ENCODE measurements around the gene FAM72B.
"Not testable (repeated sequence)": the region's sequence is repeated elsewhere in the genome, so short reads cannot be mapped to it uniquely, and the experiment has no call there.

The FAM72B gene

DNA sequence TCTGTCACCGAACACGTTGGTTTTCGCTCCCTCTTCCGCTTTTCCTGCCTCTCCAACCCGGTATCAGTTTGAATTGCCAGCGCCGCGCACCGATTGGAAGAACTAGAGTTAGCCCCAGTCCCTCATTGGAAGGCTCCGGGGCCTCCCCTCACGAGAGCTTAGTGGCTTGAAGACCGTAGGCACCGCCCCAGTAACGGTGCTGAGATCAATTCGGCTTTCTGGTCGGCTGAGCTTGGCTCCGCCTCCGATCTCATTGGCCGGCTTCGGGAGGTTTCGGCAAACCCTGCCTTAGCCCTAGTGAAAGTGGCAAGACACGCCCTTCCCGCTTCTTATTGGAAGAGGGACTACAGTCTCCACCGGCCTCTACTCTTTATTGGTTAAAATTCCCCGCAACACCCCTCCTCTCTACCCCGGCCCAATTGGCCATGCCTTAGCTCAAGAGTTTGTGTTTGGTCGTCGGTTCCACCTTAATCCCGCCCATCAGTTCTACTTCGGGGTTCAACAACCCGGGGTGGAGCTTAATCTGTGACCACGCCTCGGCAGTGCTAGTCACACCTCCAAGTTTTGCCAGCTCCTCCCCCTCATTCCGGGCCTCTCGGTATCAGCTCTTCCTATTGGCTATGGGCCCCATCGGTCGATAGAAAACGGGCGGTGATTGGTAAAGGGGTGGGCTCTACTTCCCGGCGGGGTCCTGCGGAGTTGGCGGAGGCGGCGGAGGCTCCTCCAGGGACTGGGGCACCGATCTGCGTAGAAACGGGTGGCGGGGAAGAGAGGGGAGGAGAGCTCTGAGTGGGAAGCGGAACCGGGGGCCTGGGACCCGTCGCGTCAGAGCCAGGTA lies at the start of gene FAM72B, which contains the start of gene SRGAP2C:
Gene FAM72B (minus strand): TSS at position 51 of the 838 bp plus-strand sequence. CDS start 851 bp downstream, outside the sequence.
Gene SRGAP2C (plus strand): TSS at position 686 of the 838 bp plus-strand sequence. CDS start 2,472 bp downstream, outside the sequence.
- peak; percentile 94 to 97 for DNase-seq

DNA sequence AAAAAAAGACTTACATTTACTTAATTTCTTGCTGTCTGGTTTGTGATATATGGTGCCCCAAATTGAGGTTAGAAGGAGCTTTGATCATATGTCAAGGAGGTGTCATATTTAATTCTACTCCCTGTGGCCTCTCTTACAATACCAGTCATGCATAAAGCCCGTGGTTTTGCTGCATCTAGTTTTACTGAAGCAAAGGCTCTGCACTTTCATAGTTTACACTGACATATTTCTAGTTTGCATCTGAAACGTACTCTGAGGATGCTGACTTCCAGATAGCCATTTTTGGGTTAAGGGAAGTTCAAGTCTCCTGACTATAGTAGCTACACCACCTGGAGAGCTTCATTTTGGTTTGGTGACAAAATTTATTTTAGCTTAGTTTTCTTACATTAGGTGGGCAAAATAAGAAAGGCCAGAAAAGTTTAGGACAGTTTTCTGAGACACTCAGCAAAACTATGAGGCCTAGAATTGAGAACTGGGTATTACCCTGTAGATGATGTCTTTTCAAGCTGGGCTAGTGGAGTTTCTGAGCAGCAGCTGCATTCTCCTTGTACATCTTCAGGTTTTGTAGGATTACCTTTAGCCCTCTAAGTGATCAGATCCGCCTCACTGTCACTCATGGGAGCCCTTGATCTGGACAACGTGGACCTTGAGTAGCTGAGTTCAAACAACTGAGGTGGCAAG lies 48.4 kb upstream of the FAM72B start:
- DNase-seq, result not testable (repeated sequence)

GRCh38 chr1:121230636-121231035 lies 46.5 kb upstream of the FAM72B start:
- DNase-seq, result not testable (repeated sequence)

- DNase-seq, result not testable (repeated sequence)
Observed at GRCh38 chr1:121227544-121228330, 43.6 kb upstream of the FAM72B start.

DNA sequence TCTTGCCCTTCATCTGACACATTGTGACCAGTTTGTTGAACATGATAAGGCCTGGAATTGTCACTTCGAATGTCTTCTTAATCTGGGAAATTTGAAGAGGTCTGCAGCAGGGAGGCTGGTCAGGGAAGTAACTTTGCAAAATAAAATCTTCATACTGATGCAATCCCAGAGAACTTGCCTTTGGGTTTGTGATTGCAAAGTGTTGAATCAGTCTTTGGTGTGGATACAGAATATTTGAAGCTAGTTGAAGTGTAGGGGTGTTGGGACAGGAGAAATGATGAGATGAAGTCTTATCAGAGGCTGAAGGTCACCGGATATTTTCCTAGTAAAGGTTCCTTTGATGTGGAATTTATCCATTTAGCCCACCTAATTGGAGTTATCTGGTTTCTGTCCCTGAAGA lies 42.8 kb upstream of the FAM72B start:
- DNase-seq, result not testable (repeated sequence)

GRCh38 chr1:121226295-121226904 lies 42.3 kb upstream of the FAM72B start:
- DNase-seq, result not testable (repeated sequence)

- not testable (repeated sequence) for DNase-seq
Observed at GRCh38 chr1:121224714-121225113, 40.6 kb upstream of the FAM72B start.

DNA sequence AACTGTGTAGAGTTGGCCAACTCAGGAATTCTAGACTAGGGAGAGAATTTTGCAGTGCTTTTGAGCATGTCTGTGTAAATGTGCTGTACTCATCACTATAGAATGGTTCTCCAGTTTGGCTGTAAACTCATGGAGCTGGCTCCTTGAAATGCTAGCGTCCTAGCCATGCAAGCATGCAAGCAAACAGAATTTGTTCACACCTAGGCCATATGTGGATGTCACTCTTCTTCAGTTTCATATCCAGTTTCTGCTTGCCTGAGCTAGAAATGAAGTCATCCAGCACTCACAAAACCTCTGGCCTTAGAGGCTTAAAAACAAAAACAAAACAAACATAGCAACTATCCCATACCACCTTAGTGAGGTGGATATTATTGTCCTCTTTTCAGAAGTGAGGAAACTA lies 37.6 kb upstream of the FAM72B start:
- DNase-seq, result not testable (repeated sequence)

GRCh38 chr1:121216676-121217075 lies 32.5 kb upstream of the FAM72B start:
- DNase-seq, result not testable (repeated sequence)

GRCh38 chr1:121215699-121216417 lies 31.7 kb upstream of the FAM72B start:
- DNase-seq, result not testable (repeated sequence)

- DNase-seq, result not testable (repeated sequence)
Observed at GRCh38 chr1:121214544-121215156, 30.5 kb upstream of the FAM72B start.

DNA sequence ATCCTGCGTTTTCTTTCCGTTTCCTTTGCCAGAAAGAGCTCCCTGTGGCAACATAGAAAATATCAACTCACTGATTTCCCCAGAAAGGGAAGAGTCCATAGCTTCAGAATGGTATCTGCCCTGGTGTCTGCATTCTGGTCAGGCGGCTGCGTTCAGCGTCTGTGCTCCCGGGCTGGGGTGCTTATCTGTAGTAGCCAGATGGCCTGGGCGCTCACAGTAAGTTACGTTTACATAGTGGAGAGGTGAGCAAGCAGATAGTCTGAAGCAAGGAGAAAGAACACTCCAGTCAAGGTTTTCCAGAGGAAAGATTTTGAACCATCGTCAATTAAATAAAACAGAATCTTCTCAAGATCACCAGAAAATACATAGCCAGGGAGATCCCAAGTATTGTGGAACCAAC lies 29.4 kb upstream of the FAM72B start:
- DNase-seq, result not testable (repeated sequence)

DNA sequence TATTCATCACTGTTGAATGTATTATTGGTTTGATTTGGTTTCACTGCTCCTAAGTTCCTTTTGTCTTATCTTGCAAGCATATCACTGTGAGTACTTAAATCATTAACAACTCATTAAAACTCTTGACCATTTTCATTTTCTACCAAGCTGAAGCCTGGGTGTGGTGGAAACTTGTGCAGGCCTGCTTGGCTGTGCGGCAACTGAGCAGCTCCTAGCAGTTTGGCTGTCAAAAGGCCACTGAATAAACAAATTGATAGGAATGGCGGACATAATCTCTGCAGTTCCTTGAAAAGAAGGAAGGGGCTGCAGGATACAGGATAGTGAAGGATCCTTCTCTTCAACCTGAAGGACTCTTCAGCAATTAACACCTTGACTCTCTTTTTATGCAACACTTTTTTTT lies 26.6 kb upstream of the FAM72B start:
- not testable (repeated sequence) for DNase-seq

- not testable (repeated sequence) for DNase-seq
Observed at GRCh38 chr1:121208375-121208774, 24.2 kb upstream of the FAM72B start.

- DNase-seq, result not testable (repeated sequence)
Observed at GRCh38 chr1:121207328-121207727, 23.2 kb upstream of the FAM72B start.

DNA sequence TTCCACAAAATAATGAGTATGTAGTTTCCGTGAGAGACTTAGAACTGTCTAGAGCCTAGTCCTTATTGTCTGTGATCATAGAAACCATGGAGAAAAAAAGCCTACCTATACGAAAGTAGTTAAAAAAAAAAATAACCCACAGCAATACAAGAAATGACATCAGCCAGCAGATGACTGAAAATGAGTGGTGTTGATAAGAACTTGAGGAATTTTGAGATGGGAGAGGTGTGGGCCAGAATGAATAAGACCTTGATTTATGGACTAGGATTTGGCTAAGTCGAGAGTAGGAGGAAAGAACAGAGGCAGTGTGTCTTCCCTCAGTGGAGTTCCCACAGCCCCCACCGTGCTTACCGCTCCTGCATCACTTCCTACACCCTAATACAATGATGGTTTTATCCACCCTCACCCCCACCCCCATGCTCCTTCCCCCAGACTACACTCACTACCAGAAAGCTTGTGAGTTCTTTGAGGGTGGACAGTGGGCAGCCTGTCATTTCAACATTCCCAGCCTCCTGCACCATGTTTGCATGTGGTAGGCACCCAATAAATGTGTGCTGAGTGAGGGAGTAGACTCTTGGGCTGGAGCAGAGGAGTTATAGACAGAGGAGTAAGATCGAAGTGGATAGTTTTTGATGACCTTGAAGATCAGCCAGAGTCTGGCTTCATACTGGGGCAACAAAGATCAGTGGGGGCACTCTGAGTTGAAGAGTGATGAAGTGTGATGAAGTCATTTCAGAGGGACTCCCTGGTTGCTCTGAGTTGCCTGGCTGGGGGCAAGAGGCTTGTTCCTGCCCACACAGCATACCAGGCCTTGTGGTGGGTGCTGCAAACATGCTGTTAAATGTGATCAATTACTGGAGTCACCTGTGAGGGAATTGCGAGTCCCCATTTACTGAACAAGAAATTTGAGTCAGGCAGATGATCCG lies 21.9 kb upstream of the FAM72B start:
- not testable (repeated sequence) for DNase-seq

GRCh38 chr1:121202986-121203385 lies 18.8 kb upstream of the FAM72B start:
- not testable (repeated sequence) for DNase-seq

DNA sequence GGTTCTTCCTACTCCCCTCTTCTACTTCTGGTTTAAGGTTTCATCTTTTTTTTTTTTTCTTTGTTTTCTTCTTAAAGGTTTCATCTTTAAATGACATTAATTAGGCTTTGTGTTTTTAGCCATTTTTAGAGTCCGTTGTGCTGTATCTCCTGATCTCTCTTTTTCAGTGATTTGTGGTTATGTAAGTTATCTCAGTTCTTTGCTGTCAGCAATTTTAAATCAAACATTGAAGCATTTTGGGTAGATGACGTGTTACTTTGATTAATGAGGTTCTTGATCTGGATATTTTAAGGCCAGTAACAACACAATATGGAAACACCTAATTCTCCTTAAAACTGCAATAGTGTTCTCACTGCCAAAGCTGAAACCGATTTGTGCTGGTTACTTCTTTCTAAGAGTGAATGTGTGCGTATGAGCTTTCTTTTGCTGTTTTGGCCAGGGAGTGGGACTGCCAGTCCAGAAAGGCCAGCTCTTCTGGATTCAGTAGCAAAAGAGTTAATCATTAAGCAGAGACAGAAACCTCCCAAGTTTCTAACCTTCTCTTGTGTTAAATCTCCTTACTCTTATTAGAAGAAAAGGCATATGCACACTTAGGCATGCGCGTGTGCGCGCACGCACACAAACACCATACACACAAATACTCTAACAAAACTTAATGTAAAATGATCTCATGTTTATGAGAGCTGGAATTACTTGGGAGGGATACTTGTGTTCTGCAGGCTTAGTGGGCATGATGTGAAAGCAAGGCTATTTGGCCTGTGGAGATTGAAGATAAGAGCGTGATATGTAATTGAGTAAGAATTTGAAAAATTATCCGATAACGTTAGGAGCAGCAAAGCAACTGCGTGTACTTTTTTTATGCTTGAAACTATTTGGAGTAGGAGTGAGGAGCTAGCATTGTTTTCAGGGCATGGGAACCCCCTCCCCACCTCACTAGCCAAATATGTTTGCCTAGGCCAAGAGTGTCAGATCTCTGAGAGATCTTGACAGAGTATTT lies 17.1 kb upstream of the FAM72B start:
- not testable (repeated sequence) for DNase-seq

DNA sequence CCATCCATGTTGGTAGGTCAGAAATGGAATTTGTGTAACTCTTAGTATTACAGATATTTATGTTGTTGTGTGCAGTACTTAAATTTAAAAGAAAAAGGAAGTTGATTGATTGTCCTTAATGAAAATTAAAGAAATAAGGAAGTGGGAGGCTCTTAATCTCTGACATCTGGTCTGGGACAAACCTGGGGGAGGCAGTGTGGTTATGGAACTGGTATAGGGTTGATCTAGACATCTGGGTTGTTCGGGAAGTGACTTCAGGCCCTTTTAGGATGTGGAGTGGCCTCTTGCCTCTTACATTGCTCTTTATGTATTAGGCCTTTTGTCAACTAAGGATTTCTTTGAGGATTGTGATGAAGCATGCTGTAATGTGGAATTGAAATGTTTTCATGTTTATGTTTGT lies 16.1 kb upstream of the FAM72B start:
- not testable (repeated sequence) for DNase-seq
